ENCODE measurements around the gene SGTA.

Gene SGTA

GRCh38 chr19:2769218-2769617 is 13.9 kb downstream of the SGTA start:
- DNase-seq (ENCODE audit: low read depth) = no peak
- no peak overlapping the region for H3K4me3 ChIP-seq (replicated peaks; ENCODE audit: low read depth, low read length)
- no peak for TF ChIP-seq CTCF (IDR thresholded peaks at IDR 0.05; ENCODE audit: low read length, missing control alignments)

GRCh38 chr19:2768365-2769132 is 14.5 kb downstream of the SGTA start:
- no peak for TF ChIP-seq CTCF (IDR thresholded peaks at IDR 0.05; ENCODE audit: low read length, missing control alignments)
- no peak overlapping the region for H3K4me3 ChIP-seq (replicated peaks; ENCODE audit: low read depth, low read length)
- DNase-seq (ENCODE audit: low read depth) = no peak

GRCh38 chr19:2767688-2768087 is 15.4 kb downstream of the SGTA start:
- H3K4me3 ChIP-seq (replicated peaks; ENCODE audit: low read depth, low read length) = no peak overlapping the region
- TF ChIP-seq CTCF (IDR thresholded peaks at IDR 0.05; ENCODE audit: low read length, missing control alignments) = no peak
- DNase-seq (ENCODE audit: low read depth) = no peak

GRCh38 chr19:2766594-2767372 is 16.3 kb downstream of the SGTA start:
- DNase-seq (ENCODE audit: low read depth) = no peak
- no peak overlapping the region for H3K4me3 ChIP-seq (replicated peaks; ENCODE audit: low read depth, low read length)
- no peak for TF ChIP-seq CTCF (IDR thresholded peaks at IDR 0.05; ENCODE audit: low read length, missing control alignments)

- no peak overlapping the region for H3K4me3 ChIP-seq (replicated peaks; ENCODE audit: low read depth, low read length)
- no peak for TF ChIP-seq CTCF (IDR thresholded peaks at IDR 0.05; ENCODE audit: low read length, missing control alignments)
- no peak for DNase-seq (ENCODE audit: low read depth)
Observed at GRCh38 chr19:2765376-2765775, 17.7 kb downstream of the SGTA start.

- no peak for TF ChIP-seq CTCF (IDR thresholded peaks at IDR 0.05; ENCODE audit: low read length, missing control alignments)
- H3K4me3 ChIP-seq (replicated peaks; ENCODE audit: low read depth, low read length) = no peak overlapping the region
- DNase-seq (ENCODE audit: low read depth) = no peak
Observed at GRCh38 chr19:2764945-2765344, 18.1 kb downstream of the SGTA start.

Data from fibroblast of pulmonary artery (primary cell).